ENCODE data around the gene ISM2. TPM values are rescaled to one million over a fixed set of nuclear protein-coding genes. Genes with fewer than 3 reads are reported as not detected.

Gene ISM2
- total and polyA plus RNA-seq, 4 donors, result 1.8 to 6.1 (median 3.8) TPM

DNA sequence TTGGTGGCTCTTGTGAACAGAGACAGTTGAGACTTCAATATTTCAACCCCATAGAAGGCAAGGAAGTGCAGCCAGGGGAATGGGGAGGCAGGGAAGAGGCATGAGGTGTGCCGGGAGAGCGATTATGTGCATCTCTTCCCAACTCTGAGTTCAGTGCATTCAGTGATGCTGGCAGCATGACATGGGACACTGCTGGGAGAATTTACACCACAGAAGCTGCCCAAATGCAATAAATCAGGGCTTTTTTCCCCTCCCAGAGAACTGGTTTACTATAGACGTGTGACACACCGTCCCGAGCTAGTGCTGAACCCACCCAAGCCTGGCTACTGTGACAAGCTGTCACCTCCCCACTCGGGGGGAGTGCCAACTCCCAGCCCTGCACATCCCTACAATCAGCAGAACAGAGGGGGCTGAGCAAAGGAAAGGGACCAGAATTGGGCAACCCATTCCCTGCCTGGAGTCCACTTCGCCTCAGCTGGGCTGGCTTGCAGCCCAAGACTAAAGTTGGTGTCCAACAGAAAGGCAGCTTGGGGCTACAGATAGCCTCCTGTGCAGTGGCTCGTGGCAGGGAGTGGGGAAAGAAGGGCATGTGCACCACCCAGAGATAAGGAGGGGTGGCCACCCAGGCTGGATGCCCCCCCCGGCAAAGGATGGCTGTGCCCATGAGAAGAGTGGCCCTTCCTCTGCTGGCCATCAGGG is 24.0 kb downstream of the ISM2 start:
- DNase-seq (ENCODE audit: low read depth in 4 of 6, low spot score in 6 of 6), result peak in 1 of 6 donors; percentile 37
- Histone ChIP-seq H3K4me3 (ENCODE audit: low read depth, low read length) (no peak overlapping the region), H3K4me1 (ENCODE audit: control insufficient read depth, insufficient read depth, low read length) (peaks cover 15% of the 10 kb centered on the region), H3K36me3 (ENCODE audit: control insufficient read depth, insufficient read depth, low read length) (peaks cover 13% of the 10 kb centered on the region), H3K9me3 (ENCODE audit: control insufficient read depth, insufficient read depth, low read length) (no peaks in the 10 kb centered on the region), H3K27ac (ENCODE audit: low read depth, low read length) (no peak overlapping the region), H3K27me3 (ENCODE audit: control insufficient read depth, insufficient read depth, low read length) (no peaks in the 10 kb centered on the region)
- 37% methylated on average over 7 of the region's 9 CpGs for WGBS (ENCODE audit: insufficient coverage)

DNA sequence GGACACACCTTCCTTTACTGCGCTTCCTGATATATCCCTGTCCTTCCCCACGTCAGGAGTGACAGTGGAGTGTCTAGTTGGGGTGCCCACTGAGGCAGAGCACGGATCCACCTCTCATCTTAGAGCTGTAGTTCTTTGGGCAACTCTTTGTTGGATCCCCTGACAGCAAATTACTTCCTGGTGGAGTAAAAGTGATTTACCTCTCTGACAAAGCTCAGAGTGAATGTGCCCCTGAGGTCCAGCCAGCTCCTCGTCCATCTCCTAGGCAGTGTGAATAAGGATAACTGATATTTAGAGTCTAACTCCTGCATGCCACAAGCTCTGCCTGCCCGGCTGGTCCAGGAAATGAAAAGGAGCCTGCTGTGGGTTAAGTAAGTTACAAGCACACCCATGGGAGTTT is 24.7 kb downstream of the ISM2 start:
- peaks cover 18% of the 10 kb centered on the region for H3K36me3 ChIP-seq (ENCODE audit: control insufficient read depth, insufficient read depth, low read length)
- no peak overlapping the region for H3K4me3 ChIP-seq (ENCODE audit: low read depth, low read length)
- no peaks in the 10 kb centered on the region for H3K9me3 ChIP-seq (ENCODE audit: control insufficient read depth, insufficient read depth, low read length)
- 40% methylated on average over 4 of the region's 5 CpGs for WGBS (ENCODE audit: insufficient coverage)
- H3K27me3 ChIP-seq (ENCODE audit: control insufficient read depth, insufficient read depth, low read length), result no peaks in the 10 kb centered on the region
- DNase-seq (ENCODE audit: low read depth in 4 of 6, low spot score in 6 of 6), result no peak
- no peak overlapping the region for H3K27ac ChIP-seq (ENCODE audit: low read depth, low read length)
- H3K4me1 ChIP-seq (ENCODE audit: control insufficient read depth, insufficient read depth, low read length), result peaks cover 15% of the 10 kb centered on the region

DNA sequence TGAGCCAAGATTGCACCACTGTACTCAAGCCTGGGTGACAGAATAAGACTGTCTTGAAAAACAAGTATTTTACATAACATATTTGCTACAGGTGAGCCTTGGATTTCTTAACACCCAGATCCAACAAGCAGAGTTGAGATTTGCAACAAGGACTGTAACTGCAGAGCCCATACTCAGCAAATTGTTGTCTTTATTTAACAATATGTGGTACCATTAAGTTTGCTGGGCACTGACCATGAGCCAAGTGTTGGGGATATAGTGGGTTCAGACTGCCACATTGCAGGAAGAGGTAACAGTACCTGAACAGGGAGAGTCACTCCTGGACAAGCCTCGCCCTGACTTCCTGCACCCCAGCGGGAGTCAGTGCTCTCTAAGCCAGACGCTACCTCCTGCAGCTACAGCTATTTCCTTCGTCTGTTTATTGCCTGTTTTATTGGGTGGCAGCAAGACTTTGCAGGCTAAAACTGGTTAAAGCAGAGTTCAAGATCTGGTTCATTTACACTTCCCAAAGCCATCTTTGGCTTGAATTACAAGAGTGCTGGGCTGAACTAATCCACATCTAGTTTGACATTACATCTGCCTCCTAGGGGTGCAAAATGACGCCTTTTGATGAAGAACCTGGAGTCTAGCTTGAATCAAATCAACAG is 28.3 kb downstream of the ISM2 start:
- peaks cover 15% of the 10 kb centered on the region for H3K4me1 ChIP-seq (ENCODE audit: control insufficient read depth, insufficient read depth, low read length)
- no peak overlapping the region for H3K4me3 ChIP-seq (ENCODE audit: low read depth, low read length)
- no peak overlapping the region for H3K27ac ChIP-seq (ENCODE audit: low read depth, low read length)
- DNase-seq (ENCODE audit: low read depth in 4 of 6, low spot score in 6 of 6), result no peak
- H3K27me3 ChIP-seq (ENCODE audit: control insufficient read depth, insufficient read depth, low read length), result no peaks in the 10 kb centered on the region
- H3K9me3 ChIP-seq (ENCODE audit: control insufficient read depth, insufficient read depth, low read length), result no peaks in the 10 kb centered on the region
- 62% methylated on average over 4 of the region's 5 CpGs for WGBS (ENCODE audit: insufficient coverage)
- peaks cover 34% of the 10 kb centered on the region for H3K36me3 ChIP-seq (ENCODE audit: control insufficient read depth, insufficient read depth, low read length)

DNA sequence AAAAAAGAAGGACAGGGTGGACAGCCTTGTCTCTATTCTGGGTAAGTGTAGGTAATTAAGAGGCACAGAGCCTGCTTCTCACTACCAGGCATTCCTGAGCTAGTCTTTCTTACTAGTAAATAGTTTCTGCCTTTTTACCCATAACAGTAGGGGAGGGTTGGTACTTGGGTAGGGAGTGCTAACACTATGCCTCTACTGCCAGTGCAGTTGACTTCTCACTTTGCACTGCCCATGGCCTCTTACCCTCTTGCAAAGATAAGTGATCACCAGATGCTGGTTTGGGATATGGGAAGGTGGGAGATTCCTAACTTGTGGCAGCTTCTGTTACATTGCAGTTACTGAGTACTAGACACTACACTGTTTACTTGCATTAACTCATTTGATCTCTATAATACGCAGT is 29.1 kb downstream of the ISM2 start:
- H3K4me3 ChIP-seq (ENCODE audit: low read depth, low read length), result no peak overlapping the region
- H3K36me3 ChIP-seq (ENCODE audit: control insufficient read depth, insufficient read depth, low read length), result peaks cover 35% of the 10 kb centered on the region
- H3K4me1 ChIP-seq (ENCODE audit: control insufficient read depth, insufficient read depth, low read length), result peaks cover 7% of the 10 kb centered on the region
- WGBS (ENCODE audit: insufficient coverage), result no CpG with 5 or more reads among the region's 1 CpG
- no peaks in the 10 kb centered on the region for H3K9me3 ChIP-seq (ENCODE audit: control insufficient read depth, insufficient read depth, low read length)
- no peak for DNase-seq (ENCODE audit: low read depth in 4 of 6, low spot score in 6 of 6)
- H3K27me3 ChIP-seq (ENCODE audit: control insufficient read depth, insufficient read depth, low read length), result no peaks in the 10 kb centered on the region
- H3K27ac ChIP-seq (ENCODE audit: low read depth, low read length), result no peak overlapping the region

DNA sequence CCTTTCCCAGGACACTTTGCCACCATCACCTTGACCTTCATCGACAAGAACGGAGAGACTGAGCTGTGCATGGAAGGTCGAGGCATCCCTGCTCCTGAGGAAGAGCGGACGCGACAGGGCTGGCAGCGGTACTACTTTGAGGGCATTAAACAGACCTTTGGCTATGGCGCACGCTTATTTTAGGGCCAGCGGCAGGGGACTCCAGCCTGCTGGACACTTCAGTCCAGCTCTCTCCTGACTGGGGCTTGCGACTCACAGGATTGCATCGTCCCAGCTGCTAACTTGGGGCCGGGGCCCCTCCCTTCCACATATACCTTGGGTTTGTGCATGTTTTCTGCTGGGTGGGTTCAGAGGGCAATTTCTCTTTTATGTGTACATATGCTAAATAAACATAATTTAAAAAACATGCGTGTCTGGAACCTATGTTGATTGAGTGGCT is 29.5 kb downstream of the ISM2 start:
- Histone ChIP-seq H3K27ac (ENCODE audit: low read depth, low read length) (no peak overlapping the region), H3K4me1 (ENCODE audit: control insufficient read depth, insufficient read depth, low read length) (peaks cover 3% of the 10 kb centered on the region), H3K4me3 (ENCODE audit: low read depth, low read length) (no peak overlapping the region), H3K27me3 (ENCODE audit: control insufficient read depth, insufficient read depth, low read length) (no peaks in the 10 kb centered on the region), H3K36me3 (ENCODE audit: control insufficient read depth, insufficient read depth, low read length) (peaks cover 39% of the 10 kb centered on the region), H3K9me3 (ENCODE audit: control insufficient read depth, insufficient read depth, low read length) (no peaks in the 10 kb centered on the region)
- 86% methylated on average over 10 of the region's 14 CpGs for WGBS (ENCODE audit: insufficient coverage)
- DNase-seq (ENCODE audit: low read depth in 4 of 6, low spot score in 6 of 6), result no peak

DNA sequence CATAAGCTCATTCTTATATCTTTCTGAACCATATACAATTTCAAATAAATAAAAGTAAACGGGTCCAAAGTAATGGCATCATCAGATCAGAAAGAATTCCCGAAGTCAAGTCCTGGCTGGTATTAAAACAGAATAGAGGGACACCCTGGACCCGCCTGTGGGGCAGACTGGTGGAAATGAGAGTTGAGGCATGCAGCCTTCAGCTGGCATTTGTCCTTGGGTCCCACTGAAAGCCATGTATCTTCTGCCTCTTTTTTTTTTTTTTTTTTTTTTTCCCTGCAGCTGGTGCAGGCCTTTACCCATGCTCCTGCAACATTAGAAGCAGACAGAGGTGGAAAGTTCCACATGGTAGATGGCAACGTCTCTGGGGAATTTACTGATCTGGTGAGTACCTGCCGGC is 30.8 kb downstream of the ISM2 start:
- no peak for DNase-seq (ENCODE audit: low read depth in 4 of 6, low spot score in 6 of 6)
- no peak overlapping the region for H3K27ac ChIP-seq (ENCODE audit: low read depth, low read length)
- H3K4me1 ChIP-seq (ENCODE audit: control insufficient read depth, insufficient read depth, low read length), result no peaks in the 10 kb centered on the region
- H3K27me3 ChIP-seq (ENCODE audit: control insufficient read depth, insufficient read depth, low read length), result no peaks in the 10 kb centered on the region
- H3K9me3 ChIP-seq (ENCODE audit: control insufficient read depth, insufficient read depth, low read length), result no peaks in the 10 kb centered on the region
- peaks cover 51% of the 10 kb centered on the region for H3K36me3 ChIP-seq (ENCODE audit: control insufficient read depth, insufficient read depth, low read length)
- H3K4me3 ChIP-seq (ENCODE audit: low read depth, low read length), result no peak overlapping the region
- no CpG with 5 or more reads among the region's 5 CpGs for WGBS (ENCODE audit: insufficient coverage)

DNA sequence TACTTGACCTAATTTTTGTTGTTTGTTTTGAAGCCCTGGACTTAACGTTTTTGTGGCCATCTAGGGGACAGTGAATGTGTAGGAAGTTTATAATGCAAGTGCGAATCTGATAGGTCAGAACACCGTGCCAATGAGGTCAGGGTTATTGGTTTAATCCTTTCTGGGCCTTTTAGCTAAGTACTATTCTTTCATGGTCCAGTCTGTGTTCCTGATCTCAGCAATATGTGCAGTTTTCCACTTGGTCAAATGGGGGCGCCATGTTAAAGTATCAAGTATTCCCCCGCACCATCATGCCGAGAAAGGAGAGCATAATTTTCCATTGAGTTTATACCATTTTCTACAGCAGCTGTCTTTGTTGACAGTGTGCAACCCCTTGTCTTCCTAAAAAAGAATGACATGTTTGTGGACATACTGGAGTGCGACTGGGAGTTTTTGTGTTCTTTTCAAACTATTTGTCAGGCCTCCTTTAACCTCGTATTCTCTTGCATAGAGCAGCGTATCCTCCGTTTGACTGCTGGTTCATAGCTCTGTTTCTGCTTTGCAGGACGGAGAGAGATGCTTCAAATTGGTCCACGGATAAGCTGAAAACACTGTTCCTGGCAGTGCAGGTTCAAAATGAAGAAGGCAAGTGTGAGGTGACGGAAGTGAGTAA is 39.4 kb downstream of the ISM2 start:
- H3K4me1 ChIP-seq (ENCODE audit: control insufficient read depth, insufficient read depth, low read length), result no peaks in the 10 kb centered on the region
- no peaks in the 10 kb centered on the region for H3K9me3 ChIP-seq (ENCODE audit: control insufficient read depth, insufficient read depth, low read length)
- peak overlapping the region; percentile 85 for H3K4me3 ChIP-seq (ENCODE audit: low read depth, low read length)
- H3K27me3 ChIP-seq (ENCODE audit: control insufficient read depth, insufficient read depth, low read length), result no peaks in the 10 kb centered on the region
- peaks cover 40% of the 10 kb centered on the region for H3K36me3 ChIP-seq (ENCODE audit: control insufficient read depth, insufficient read depth, low read length)
- WGBS (ENCODE audit: insufficient coverage), result 44% methylated on average over 5 of the region's 13 CpGs
- no peak overlapping the region for H3K27ac ChIP-seq (ENCODE audit: low read depth, low read length)
- DNase-seq (ENCODE audit: low read depth in 4 of 6, low spot score in 6 of 6), result peak in 2 of 6 donors; percentile 76 to 77

DNA sequence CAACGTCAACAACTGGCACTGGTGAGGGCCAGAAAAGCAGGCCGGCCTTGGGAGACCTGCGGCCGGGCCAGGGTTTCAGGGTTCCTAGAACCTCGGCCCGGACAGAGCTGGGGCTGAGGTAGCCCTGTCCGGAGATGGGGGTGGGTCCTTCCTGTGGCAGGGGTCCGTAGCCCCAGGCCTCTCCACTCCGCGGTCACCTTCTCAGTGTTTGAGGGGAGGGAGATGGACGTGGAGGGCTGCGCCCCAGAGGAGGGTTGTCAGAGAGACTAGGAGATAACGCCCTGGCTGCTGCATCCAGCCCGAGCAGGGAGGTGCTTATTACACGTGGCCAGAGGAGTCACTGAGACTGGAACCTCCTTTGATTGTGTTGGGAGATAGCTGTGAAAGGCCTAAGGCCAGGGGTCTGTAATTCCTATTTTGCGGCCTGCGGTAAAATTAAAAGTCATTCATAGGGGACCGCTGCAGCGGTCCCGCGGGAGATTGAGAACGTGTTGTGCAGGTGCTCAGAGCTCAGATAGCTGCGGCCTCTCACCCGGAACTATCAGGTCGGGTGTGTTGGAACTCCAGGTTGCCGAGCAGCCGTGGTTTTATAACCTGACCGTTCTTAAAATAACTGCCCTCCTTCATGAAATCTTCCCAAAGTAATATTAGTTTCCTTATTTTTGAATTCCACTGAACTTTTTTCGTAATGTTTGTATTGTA is 40.2 kb downstream of the ISM2 start:
- Histone ChIP-seq H3K4me1 (ENCODE audit: control insufficient read depth, insufficient read depth, low read length) (no peaks in the 10 kb centered on the region), H3K27me3 (ENCODE audit: control insufficient read depth, insufficient read depth, low read length) (no peaks in the 10 kb centered on the region), H3K27ac (ENCODE audit: low read depth, low read length) (peak overlapping the region; percentile 98), H3K36me3 (ENCODE audit: control insufficient read depth, insufficient read depth, low read length) (peaks cover 34% of the 10 kb centered on the region), H3K9me3 (ENCODE audit: control insufficient read depth, insufficient read depth, low read length) (no peaks in the 10 kb centered on the region), H3K4me3 (ENCODE audit: low read depth, low read length) (peak overlapping the region; percentile 85)
- DNase-seq (ENCODE audit: low read depth in 4 of 6, low spot score in 6 of 6), result peak in 1 of 6 donors; percentile 32
- WGBS (ENCODE audit: insufficient coverage), result 0% methylated on average over 25 of the region's 29 CpGs

DNA sequence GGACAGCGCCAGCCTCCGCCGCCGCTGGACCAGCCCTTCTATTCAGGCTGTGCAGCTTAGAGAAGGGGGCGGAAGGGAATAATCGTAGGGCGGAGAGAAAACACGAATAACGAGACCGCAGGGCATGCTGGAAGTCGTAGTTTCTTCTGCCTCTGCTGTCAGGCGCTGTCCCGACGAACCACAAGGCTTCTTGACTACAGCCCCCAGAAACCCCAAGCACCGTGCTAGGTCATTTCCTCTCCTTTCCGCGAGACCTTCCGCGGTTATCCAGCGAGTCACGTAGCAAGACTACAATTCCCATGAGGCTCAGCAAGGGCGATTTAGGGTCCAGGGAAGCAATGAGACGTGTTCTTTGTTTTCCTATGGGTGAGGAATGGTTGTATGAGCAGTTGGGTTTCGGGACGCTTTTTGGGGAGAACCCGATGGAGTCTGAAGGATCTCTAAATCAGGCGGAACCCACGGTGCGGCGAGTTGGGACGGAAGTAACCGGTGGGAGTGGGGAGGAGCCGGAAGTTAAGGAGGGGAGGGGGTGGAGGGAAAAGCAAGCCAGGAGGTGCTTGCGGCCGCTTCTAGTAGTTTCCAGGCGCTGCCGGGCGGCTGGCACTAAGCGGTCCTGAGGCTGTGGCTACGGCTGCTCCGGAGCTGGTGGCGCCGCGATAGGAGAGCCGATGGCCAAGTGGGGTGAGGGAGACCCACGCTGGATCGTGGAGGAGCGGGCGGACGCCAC is 40.9 kb downstream of the ISM2 start, which contains the start of the genes AHSA1 and VIPAS39:
AHSA1 (plus strand) TSS at position 572 of the 727 bp plus-strand sequence; CDS start at position 669, 97 bp downstream.
VIPAS39 (minus strand) TSS at position 80 of the 727 bp plus-strand sequence. CDS start 3,499 bp downstream, outside the sequence.
- H3K4me3 ChIP-seq (ENCODE audit: low read depth, low read length), result peak within 1 kb of the TSS; percentile 85
- H3K36me3 ChIP-seq (ENCODE audit: control insufficient read depth, insufficient read depth, low read length), result peaks cover 31% of the 10 kb centered on the region
- peak within 1 kb of the TSS; percentile 98 for H3K27ac ChIP-seq (ENCODE audit: low read depth, low read length)
- whole genome bisulfite sequencing (ENCODE audit: insufficient coverage), result 0% methylated on average over 41 of the region's 50 CpGs
- DNase-seq (ENCODE audit: low read depth in 4 of 6, low spot score in 6 of 6), result peak; percentile 96 to 100 (median 98)
- no peaks in the 10 kb centered on the region for H3K4me1 ChIP-seq (ENCODE audit: control insufficient read depth, insufficient read depth, low read length)
- H3K27me3 ChIP-seq (ENCODE audit: control insufficient read depth, insufficient read depth, low read length), result no peaks in the 10 kb centered on the region
- H3K9me3 ChIP-seq (ENCODE audit: control insufficient read depth, insufficient read depth, low read length), result no peaks in the 10 kb centered on the region

All from spinal cord (tissue), 10 donors.